ENCODE data around the gene PGLYRP3.

Gene PGLYRP3

GRCh38 chr1:153253693-153254092, 59.1 kb downstream of the PGLYRP3 start:
- no peak for DNase-seq

- no peak for DNase-seq
Measured at GRCh38 chr1:153253076-153253475, 59.7 kb downstream of the PGLYRP3 start.

- DNase-seq = no peak
Measured at GRCh38 chr1:153251988-153252387, 60.8 kb downstream of the PGLYRP3 start.

GRCh38 chr1:153251562-153251961, 61.2 kb downstream of the PGLYRP3 start:
- DNase-seq = no peak

- no peak for DNase-seq
Measured at GRCh38 chr1:153251087-153251486, 61.7 kb downstream of the PGLYRP3 start.

- DNase-seq = no peak
Measured at GRCh38 chr1:153250166-153250565, 62.6 kb downstream of the PGLYRP3 start.

GRCh38 chr1:153248176-153248879, 64.4 kb downstream of the PGLYRP3 start:
- DNase-seq = no peak

All from activated CD4-positive, CD25-positive, alpha-beta regulatory T cell (primary cell).